ENCODE results near the gene CLDN25. TPM values are rescaled to one million over a fixed set of nuclear protein-coding genes. Genes with fewer than 3 reads are reported as not detected.

Gene CLDN25
- total RNA-seq, 1 experiment from 2014 or later: not detected

Other genes starting within 250 kb of the CLDN25 start
- 0.71 TPM for gene TMPRSS5, start 73.5 kb upstream of the CLDN25 start, total RNA-seq (2021; ENCODE audit: unreplicated experiment)
- gene ZW10, start 6.1 kb upstream of the CLDN25 start, total RNA-seq (2021; ENCODE audit: unreplicated experiment): 21.0 TPM
- 23.5 TPM for gene USP28, start 95.8 kb downstream of the CLDN25 start, total RNA-seq (2021; ENCODE audit: unreplicated experiment)
- gene HTR3B, start 125.0 kb downstream of the CLDN25 start, total RNA-seq (2021; ENCODE audit: unreplicated experiment): not detected
- 0.12 TPM for gene HTR3A, start 195.3 kb downstream of the CLDN25 start, total RNA-seq (2021; ENCODE audit: unreplicated experiment)